Endothelial cell (in vitro differentiated cells): ENCODE measurements around the gene MLKL. TPM values are rescaled to one million over a fixed set of nuclear protein-coding genes. Genes with fewer than 3 reads are reported as not detected.
"Not testable (repeated sequence)": the region's sequence is repeated elsewhere in the genome, so short reads cannot be mapped to it uniquely, and the experiment has no call there.

Experiments
- DNase-seq: peaks from one replicate; pipeline ENCODE4 v3.0.0; 2021; ENCODE audit warnings: low spot score
- H3K27ac Mint-ChIP-seq: one replicate; pipeline ENCODE4 v1.8.0; 2021; ENCODE audit warnings: mixed read lengths, inconsistent platforms; ENCODE audit not compliant: unreplicated experiment
- H3K27me3 Mint-ChIP-seq: one replicate; pipeline ENCODE4 v1.8.0; 2021; ENCODE audit warnings: mild to moderate bottlenecking, moderate library complexity, mixed read lengths, inconsistent platforms; ENCODE audit not compliant: unreplicated experiment
- H3K36me3 Mint-ChIP-seq: one replicate; pipeline ENCODE4 v1.8.0; 2021; ENCODE audit warnings: mild to moderate bottlenecking, low read depth, mixed read lengths, inconsistent platforms; ENCODE audit not compliant: unreplicated experiment
- H3K4me1 Mint-ChIP-seq: one replicate; pipeline ENCODE4 v1.8.0; 2021; ENCODE audit warnings: mild to moderate bottlenecking, mixed read lengths, inconsistent platforms; ENCODE audit not compliant: unreplicated experiment
- H3K4me3 Mint-ChIP-seq: one replicate; pipeline ENCODE4 v1.8.0; 2021; ENCODE audit warnings: mild to moderate bottlenecking, mixed read lengths, inconsistent platforms; ENCODE audit not compliant: unreplicated experiment
- H3K9me3 Mint-ChIP-seq: one replicate; pipeline ENCODE4 v1.8.0; 2021; ENCODE audit warnings: mixed read lengths, inconsistent platforms; ENCODE audit not compliant: unreplicated experiment
- CTCF ChIP-seq: fragments of 200-600 bp; sonication (generic); IDR thresholded peaks from one replicate; pipeline ENCODE4 v1.5.0; 2021; ENCODE audit warnings: antibody characterized with exemption; ENCODE audit not compliant: unreplicated experiment
- total RNA-seq: library from RNA; stranded (reverse); fragmentation: NEBNext Ultra II Directional; extraction: Animal tissue kit (Norgen Biotek cat#: 25700); gene quantifications from one replicate; pipeline ENCODE4 v1.2.1, GENCODE V29; 2021; ENCODE audit not compliant: unreplicated experiment

The MLKL gene
- total RNA-seq, 1 donor from 2014 or later: 12.3 TPM

- Mint-ChIP-seq H3K27me3 (peaks cover 9% of the 10 kb centered on the region), H3K4me1 (peaks cover 5% of the 10 kb centered on the region), H3K9me3 (no peaks in the 10 kb centered on the region), H3K27ac (no peak overlapping the region), H3K4me3 (peak overlapping the region; percentile 35), H3K36me3 (peaks cover 4% of the 10 kb centered on the region)
- DNase-seq: no peak
- no peak for TF ChIP-seq CTCF
These were observed 25.2 kb upstream of the MLKL start for GRCh38 chr16:74725651-74726455.

- Mint-ChIP-seq H3K27me3 (peaks cover 12% of the 10 kb centered on the region), H3K36me3 (peaks cover 4% of the 10 kb centered on the region), H3K9me3 (no peaks in the 10 kb centered on the region), H3K4me1 (no peaks in the 10 kb centered on the region), H3K4me3 (no peak overlapping the region), H3K27ac (no peak overlapping the region)
- DNase-seq: no peak
- no peak for TF ChIP-seq CTCF
These were observed 24.3 kb upstream of the MLKL start for GRCh38 chr16:74724820-74725549.

GRCh38 chr16:74723256-74723655 is 22.6 kb upstream of the MLKL start:
- Mint-ChIP-seq H3K9me3 (no peaks in the 10 kb centered on the region), H3K4me3 (no peak overlapping the region), H3K36me3 (peaks cover 4% of the 10 kb centered on the region), H3K27me3 (peaks cover 12% of the 10 kb centered on the region), H3K4me1 (no peaks in the 10 kb centered on the region), H3K27ac (no peak overlapping the region)
- no peak for DNase-seq
- TF ChIP-seq CTCF: no peak

GRCh38 chr16:74722156-74722555 is 21.5 kb upstream of the MLKL start:
- H3K27me3 Mint-ChIP-seq: peaks cover 10% of the 10 kb centered on the region
- H3K4me3 Mint-ChIP-seq, H3K4me1 Mint-ChIP-seq, H3K36me3 Mint-ChIP-seq, H3K27ac Mint-ChIP-seq, H3K9me3 Mint-ChIP-seq, DNase-seq: not testable (repeated sequence)

- TF ChIP-seq CTCF: no peak
- Mint-ChIP-seq H3K36me3 (peaks cover 4% of the 10 kb centered on the region), H3K4me1 (no peaks in the 10 kb centered on the region), H3K27me3 (peaks cover 10% of the 10 kb centered on the region), H3K27ac (no peak overlapping the region), H3K4me3 (no peak overlapping the region), H3K9me3 (no peaks in the 10 kb centered on the region)
- no peak for DNase-seq
These were observed 21.1 kb upstream of the MLKL start for GRCh38 chr16:74721716-74722115.
